Lower leg skin (tissue), 3 donors: ENCODE measurements around the gene MOB4.

Experiments used
- POLR2A ChIP-seq, 2 donors: fragments of 450-650 bp; IDR thresholded peaks; one replicate each; pipeline ENCODE4 v1.6.1; 2016 to 2017; ENCODE audit warnings: antibody characterized with exemption in 2 of 2, mild to moderate bottlenecking in 1 of 2, moderate library complexity in 1 of 2
- TF ChIP-seq, protein P1 (sequence below), 3 donors: fragments of 450-650 bp; IDR thresholded peaks; one replicate each; pipeline ENCODE4 v1.5.1; 2016; ENCODE audit warnings: antibody characterized with exemption in 3 of 3, mild to moderate bottlenecking in 3 of 3, moderate library complexity in 2 of 3

DNA sequence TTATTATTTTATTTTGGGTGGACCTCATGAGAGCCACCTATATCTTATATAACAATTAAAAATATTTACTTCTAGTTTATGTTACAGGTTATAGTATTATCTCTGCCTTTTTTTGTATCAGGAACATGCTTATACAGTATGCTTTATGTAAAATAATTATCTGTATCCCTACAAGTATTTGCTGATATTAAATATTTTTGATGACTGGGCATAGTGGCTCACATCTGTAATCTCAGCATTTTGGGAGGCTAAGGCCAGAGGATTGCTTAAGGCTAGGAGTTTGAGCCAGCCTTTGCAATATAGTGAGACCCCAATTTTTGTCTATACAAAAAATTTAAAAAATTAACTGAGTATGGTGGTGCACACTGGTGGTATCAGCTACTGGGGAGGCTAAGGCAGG lies 39.6 kb downstream of the MOB4 start:
- TF ChIP-seq, protein P1, sequence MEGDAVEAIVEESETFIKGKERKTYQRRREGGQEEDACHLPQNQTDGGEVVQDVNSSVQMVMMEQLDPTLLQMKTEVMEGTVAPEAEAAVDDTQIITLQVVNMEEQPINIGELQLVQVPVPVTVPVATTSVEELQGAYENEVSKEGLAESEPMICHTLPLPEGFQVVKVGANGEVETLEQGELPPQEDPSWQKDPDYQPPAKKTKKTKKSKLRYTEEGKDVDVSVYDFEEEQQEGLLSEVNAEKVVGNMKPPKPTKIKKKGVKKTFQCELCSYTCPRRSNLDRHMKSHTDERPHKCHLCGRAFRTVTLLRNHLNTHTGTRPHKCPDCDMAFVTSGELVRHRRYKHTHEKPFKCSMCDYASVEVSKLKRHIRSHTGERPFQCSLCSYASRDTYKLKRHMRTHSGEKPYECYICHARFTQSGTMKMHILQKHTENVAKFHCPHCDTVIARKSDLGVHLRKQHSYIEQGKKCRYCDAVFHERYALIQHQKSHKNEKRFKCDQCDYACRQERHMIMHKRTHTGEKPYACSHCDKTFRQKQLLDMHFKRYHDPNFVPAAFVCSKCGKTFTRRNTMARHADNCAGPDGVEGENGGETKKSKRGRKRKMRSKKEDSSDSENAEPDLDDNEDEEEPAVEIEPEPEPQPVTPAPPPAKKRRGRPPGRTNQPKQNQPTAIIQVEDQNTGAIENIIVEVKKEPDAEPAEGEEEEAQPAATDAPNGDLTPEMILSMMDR (IDR thresholded peaks at IDR 0.05): no peak
- no peak for TF ChIP-seq POLR2A (IDR thresholded peaks at IDR 0.05)
